ENCODE results near the gene MRPL39.
A peak's percentile ranks its signal among the peaks of the same experiment; 100 is the strongest.

GRCh38 chr21:25638660-25639550 lies 31.6 kb upstream of the MRPL39 start, which contains the start of gene JAM2:
- TF ChIP-seq EP300 (IDR thresholded peaks at IDR 0.05), result no peak
- TF ChIP-seq POLR2AphosphoS5 (IDR thresholded peaks at IDR 0.05), result peak in 1 of 3 donors; percentile 41
